ENCODE data around the gene PLEKHA8.

Gene PLEKHA8

DNA sequence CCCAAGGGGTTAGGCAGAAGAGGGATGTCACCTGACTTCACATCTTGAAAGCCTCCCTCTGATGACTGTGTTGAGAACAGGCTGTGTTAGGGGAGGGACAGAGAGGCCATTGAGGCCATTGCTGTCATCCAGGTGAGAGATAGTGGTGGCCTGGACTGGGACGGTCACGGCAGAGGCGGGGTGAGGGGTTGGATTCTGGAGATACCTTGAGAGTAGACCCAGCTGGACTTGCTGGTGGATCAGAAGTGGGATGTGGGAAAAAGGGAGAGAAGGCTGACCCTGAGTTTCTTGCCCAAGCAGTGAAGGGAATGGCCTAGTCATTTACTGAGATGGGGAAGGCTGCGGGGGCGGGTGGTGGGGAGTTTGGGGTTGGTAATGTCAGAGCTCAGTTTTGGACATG is 120.2 kb downstream of the PLEKHA8 start:
- DNase-seq, result no peak

DNA sequence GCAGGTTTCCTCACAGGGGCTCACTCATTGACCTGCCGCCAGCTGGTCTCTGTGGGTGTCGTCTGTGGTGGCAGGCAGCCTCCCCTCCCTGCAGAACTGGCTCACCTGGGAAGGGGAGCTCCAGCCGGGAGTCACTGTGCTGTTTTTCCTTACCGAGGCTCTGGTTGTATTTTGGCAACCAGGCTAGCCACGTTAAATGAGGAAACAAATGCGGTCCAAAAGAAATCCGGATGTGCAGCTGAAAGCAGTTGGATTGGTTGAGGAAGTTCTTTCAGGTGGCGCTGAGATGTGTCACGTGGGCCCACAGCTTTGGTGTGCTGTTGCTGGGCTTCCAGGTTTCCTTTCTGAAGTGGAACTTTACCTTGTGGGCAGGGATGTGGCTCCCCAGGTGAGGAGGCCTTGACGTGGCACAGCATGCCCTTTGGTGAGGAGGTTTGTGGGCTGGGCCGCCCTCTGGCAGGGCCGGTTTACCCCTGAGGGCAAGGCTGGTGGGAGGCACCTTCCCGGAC is 120.8 kb downstream of the PLEKHA8 start:
- DNase-seq, result no peak

DNA sequence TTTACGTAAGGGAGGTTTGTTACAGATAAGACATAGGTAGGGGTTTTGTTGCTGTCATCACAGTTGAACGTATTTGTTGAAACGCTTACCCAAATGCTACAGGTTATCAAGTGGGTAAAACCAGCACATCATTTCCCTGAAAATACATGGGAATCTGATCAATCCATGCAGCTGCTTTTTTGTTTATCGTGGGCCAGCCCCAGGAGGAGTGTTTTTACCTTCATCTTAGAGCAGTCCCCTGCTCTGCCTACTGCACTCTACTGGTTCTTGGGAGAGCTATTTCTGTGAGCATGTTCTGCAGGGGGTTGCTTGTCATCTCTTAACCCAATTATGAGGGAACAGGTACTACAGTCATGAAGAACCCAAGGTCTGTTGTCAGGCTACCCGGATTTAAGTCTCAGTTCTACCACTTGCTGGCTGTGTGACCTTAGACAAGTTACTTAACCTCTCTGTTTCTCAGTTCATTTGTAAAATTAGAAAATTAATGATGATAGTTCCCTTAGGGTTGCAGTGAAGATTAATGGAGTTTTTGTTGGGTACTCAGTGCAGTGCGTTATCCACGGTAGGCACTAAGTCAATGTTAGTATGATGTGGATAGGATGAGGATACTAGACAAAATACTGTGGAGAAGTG is 121.5 kb downstream of the PLEKHA8 start:
- DNase-seq, result no peak

DNA sequence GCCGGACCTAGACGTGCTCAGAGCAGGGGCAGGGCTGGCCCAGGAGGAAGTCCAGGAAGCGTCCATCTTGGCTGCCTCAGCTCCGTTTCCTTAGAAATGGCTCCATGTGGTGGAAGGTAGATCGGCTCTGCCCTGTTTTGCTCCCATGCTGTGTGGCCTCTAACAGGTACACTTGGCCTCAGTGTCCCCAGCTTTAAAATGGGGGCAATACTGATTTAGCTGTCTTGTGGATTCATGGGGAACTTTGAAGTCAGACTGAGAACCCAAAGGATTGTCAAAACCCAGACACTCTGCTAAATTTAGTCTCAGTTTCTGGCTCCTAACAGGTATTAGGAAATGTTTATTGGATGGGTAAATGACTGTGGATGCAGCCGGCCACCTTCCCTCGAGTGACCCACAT is 122.5 kb downstream of the PLEKHA8 start:
- no peak for DNase-seq

DNA sequence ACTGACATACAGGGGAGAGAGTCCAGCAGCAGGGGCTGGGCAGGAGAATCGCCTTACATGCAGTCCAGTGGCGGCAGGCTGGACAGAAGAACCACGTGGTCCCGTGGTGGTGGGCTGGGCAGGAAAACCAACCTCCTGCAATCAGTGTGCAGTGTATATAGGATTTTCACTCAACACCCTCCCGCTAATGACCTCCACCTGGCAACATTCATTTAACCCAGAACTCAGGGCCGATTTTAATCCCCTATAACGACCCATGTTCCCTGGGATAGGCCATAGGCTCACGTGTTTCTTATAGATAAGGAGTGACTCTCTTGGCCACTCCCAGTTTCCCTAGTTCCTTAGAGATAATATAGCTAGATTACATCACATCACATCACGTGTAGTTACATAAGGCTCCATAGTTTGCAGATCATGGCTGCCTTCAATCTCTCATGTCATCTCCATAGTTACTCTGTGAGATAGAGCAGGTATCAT is 125.9 kb downstream of the PLEKHA8 start:
- DNase-seq, result no peak

DNA sequence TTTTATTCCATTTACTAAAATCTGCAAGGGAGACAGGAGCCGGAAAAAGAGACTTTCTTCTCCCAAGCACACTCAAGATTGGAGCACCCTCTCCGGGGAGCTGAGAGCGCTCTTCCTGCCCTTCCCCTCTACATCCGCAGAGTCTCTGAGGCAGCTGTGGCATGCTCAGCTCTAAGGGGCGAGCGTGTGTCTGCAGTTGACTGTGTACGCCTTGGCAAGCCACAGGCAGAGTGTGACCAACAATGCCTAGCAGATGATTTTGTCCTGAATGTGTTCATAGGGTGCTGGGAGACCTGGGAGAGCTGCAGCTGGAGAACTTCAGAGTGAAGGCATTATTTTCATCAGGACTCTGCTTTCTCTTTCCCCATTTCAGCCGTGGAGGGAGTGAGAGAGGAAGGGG is 127.3 kb downstream of the PLEKHA8 start:
- no peak for DNase-seq

DNA sequence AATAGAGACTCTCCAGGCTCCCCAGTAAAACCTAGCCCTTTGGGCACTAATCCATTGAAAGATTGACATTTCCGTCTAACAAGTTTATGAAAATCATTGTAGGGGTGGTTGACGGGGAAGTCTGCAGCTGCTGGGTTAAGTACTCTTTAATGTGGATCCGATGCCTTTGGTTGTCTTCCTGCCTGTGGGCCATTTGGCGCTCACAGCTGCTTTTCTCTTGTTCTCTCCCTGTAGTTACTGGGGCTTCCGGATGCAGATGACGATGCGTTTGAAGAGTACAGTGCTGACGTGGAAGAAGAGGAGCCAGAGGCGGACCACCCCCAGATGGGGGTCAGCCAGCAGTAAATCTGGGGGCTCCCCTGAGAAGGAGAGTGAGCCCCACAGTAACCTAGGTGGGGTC is 129.0 kb downstream of the PLEKHA8 start:
- no peak for DNase-seq

DNA sequence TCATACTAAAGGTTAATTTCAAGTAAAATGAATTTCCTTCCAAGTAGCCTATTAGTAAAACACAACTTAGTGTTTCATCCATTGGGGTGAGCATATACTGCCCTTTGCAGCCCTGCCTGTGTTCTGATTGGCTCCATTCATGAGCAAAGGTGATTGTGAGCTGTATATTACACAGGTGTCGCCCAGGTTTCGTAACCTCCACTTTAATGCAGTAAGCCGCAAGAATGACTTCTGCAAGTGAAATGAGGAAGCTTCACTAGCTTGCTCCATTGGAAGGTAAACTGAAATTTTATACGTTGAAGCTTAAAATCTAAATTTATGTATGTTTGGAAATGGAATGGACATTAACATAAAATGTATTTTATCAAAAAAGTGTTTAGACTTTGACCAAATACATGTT is 131.0 kb downstream of the PLEKHA8 start:
- no peak for DNase-seq

DNA sequence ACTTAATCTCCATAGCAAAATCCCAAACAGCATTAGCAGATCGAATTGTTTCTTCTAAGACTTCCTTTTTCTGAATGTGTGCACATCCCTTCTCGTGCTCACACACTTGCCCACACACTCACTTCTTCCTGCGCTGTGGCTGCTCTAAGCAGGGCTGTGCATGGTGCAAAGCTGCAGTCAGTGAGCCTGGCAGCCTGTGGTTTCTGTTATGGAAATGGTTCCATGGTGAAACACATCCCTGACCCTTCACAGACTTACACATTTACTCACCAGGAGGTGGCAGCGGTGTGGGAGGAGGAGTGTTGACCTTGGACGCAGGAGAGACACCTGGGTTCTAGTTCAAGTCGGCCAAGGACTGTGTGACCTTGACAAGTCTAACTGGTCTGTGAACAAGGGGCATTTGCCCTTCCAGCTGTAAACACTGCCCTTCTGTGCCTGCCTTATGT is 131.5 kb downstream of the PLEKHA8 start:
- no peak for DNase-seq

DNA sequence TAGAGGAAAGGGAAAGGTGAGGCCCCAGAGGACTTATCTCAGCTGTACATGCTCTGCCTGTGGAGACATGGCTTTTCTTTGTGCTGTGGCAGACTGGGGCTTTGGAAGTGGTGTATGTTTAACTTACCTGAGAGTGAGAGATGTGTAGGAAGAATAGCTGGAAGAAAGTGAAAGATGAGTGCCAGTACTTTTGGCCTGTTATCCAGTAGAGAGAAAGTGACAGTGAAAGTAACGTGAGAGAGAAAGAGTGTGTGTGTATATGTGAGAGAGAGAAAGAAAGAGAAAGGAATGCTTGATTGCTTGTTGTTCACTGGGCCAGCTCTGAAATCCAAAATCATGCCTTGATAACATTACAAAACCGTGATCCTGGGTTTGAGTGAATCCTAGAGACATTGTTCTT is 132.1 kb downstream of the PLEKHA8 start:
- no peak for DNase-seq

DNA sequence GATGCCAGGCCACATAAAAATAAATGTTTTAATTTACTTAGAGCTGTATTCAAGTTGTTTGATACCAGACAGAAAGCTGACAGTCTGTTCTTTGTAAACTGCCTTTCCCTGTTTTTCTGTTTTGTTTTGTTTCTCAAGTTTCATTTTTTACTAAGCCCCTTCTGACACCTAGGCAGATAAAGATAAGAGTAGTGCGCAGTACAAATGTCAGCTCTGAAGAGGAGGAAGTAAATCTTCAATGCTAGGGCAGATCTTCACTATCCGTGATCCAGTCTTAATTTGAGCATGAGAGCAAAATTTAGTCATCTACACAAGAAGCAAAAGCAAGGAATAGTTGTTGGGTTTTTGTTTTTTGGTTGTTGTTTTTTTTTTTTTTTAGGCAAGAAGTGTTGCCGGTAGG is 133.9 kb downstream of the PLEKHA8 start:
- DNase-seq, result no peak

DNA sequence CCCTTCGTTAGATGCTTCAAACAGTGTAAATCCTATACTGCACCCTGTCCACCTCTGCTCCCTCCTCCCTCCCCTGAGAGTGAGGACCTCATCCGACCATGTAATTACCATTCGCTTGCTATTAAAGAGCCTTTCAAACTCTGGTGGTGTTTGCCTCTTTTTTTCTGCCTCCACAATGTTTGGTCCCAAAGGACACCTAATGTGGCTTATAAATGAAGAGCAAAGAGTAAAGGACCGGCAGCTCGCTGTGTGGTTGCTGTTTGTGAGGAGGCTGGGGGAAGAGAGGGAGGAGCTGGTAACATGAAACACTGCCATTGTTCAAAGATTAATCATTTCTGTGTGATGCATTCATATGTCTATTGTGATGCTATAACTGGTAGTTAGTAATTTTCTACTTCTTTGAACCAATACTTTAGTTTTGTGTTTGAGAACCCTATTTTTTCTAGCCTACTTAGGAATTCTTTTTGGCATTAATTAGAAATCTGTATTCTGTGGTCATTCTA is 134.5 kb downstream of the PLEKHA8 start:
- no peak for DNase-seq

DNA sequence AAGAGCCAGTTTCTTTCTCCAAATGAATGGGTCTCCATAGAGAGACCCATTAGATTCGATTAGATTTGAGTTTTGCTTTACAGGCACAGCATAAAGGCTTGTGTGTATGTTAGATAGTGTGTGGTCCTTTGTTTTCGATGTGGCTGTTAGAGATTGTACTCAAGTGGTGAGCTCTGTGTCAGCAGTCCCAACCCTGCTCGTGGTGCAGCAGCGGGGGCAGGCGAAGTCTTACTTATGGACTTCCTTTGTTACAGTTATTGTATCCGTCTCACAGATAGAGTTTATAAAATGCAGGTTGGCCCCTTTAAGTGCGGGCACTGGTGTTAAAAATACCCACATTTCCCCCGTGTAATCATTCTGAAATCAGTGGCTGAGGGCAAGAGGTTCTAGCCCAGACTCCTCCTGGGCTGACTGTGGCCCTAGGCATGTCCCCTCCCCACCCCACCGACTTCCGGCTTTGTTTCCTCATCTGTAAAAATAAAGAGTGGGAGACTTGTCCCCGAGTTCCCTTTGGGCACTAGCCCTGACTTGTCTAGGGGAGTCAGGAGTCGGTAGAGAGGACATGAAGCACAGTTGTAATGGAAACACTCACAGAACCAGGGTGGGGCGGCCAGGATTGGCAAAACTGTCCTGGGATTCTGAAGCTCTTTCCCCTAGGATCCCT is 135.2 kb downstream of the PLEKHA8 start:
- DNase-seq, result no peak

DNA sequence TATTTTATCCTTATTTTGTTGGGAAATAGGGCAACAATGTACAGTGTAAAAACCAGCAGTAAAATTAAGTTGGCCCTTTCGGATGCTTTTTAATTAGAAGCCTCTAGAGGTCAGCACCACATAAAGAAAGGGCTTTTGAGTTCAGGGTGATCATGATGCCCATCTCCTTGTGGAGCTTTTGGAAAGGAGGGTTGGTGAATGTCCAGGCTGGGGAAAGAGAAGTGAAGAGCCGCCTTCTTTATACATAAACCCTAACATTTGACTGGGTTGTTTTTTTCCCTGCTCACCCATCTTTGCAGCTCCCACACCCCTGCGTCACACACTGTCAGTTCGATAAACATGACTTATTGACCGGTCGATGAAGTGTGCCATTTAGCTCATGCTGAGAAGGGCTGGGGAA is 136.4 kb downstream of the PLEKHA8 start:
- DNase-seq, result no peak

DNA sequence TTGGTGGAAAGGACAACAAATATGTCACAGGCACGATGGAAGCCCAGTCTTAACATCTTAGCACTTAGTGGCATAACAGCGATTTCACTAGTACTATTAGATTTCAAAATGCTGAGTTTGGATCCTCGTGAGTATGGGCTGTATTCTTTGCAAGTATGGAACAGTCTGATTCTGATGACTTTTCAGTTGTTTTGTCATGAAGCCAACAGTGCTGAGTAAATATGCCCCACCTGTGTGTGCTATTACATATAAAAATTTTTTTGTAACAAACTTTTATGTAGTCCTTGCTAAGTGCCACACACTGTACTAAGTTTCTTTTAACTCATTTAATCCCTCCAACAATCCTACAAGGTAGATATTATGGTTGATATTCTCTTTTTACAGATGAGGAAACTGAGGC is 137.4 kb downstream of the PLEKHA8 start:
- no peak for DNase-seq

DNA sequence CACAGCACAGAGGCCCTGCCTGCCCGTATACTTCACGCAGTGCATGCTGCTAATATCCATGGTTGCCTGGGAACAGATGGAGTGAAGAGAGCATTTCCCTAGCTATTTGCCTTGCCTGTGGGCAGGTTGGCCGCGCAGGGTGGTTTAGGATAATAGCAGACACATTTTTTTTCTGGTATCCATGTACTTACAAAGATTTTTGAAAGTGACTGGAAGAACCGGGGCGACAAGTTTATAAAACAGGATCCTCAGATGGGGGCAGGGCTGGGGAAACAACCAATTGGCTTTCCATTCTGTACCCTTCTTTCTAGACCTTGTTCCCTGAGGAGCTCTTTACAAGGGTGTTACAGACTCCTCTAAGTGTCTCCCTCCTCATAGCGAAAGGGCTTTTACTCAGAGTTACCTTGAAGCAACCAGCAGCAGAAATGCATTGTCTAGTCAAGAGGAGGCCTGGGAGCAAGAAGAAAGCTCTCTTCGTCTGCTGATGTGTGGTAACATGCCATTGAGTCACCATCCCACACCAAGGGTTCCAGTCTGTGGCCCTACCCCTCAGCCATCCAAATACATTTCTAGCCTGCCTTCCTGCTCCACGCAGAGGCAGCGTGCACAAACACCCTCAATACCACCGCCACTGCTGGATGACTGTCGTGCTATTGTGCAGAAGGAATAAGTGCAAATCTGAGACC is 138.1 kb downstream of the PLEKHA8 start:
- no peak for DNase-seq

DNA sequence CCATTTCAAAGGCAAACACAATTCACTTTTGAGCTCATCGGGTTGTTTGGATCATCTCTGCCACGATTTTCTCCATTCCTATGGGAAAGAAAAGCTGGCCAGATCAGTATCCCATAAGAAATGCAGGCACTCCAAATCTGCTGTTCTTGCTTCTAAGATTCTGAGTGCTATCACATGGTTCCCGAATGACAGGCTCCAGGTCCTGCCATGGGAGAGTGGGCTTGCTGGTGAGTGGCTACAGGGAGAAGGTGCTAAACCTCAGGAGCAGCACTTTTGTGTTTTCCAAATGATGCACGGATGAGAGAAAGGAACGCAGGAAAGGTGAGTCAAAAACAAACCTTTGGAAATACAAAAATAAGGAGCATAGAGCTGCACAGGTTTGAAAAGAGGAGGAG is 138.6 kb downstream of the PLEKHA8 start:
- DNase-seq, result no peak

DNA sequence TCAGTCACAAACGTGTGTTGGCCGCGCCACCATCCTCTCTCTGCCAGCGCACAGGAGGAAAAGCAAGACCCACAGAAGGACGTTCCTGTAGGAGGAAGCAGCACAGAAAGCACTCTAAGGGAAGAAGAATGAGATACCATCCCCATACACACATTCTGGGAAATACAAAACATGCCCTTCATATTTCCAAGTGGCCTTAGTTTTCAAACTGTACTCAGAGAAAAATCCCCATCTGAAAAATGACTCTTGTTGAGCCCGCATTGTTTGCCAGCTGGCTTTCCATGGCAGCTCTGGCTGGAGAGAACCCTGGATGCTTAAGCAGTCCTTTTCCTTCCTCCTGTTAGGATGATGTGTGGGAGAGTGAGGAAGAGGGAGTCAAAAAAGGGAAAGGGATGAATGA is 139.7 kb downstream of the PLEKHA8 start:
- DNase-seq, result no peak

DNA sequence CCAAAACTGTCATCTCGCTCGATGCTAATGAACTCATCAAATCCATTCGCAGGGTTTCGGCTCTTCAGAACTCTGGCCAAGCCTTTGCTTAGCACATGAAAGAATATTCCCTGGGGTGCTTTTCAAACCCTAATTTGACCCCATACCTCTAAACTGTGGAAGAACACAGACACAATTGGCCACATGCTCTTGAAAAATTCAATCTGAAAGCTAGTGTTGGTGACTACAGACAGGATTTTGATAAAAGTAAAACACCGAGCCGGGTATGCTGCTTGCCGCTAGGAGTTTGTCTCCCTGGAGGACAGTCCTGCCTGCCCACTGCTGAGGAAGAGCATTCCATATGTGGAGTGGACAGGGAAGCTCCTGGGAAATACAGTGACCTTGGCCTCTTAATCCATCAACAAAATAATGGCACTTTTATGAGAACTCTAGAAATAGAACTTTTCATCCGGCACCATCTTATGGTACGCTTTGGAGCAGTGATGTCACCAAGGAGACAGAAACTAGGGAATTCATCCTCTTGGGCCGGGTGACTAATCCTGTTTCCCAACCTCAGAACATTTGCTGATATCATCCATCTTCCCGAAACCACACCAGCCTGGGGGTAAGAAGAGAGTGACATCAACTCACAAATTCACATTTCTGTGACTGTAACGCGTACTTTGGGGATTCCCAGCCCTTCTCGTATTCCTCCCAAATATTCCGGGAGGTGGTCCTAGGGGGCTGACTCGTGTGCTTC is 140.8 kb downstream of the PLEKHA8 start:
- DNase-seq, result no peak

DNA sequence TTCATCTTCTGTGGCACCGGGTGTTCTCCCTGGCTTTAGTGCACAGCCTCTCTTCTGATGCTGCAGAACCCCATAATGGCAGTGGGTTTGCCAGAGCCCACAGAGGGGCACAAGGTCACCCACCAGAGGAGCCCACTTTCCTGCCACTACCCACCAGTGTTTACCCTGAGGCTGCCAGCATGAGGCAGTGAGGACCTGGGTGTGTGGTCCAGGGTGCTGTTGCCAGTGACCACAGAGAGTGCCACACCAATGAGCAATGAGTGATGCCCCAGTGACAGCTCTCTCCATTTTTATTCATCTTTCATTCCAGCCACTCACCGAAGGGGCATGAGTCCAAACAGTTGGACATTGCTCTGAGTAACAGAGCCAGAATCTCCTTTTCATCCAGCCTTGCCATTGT is 141.4 kb downstream of the PLEKHA8 start:
- DNase-seq, result no peak

DNA sequence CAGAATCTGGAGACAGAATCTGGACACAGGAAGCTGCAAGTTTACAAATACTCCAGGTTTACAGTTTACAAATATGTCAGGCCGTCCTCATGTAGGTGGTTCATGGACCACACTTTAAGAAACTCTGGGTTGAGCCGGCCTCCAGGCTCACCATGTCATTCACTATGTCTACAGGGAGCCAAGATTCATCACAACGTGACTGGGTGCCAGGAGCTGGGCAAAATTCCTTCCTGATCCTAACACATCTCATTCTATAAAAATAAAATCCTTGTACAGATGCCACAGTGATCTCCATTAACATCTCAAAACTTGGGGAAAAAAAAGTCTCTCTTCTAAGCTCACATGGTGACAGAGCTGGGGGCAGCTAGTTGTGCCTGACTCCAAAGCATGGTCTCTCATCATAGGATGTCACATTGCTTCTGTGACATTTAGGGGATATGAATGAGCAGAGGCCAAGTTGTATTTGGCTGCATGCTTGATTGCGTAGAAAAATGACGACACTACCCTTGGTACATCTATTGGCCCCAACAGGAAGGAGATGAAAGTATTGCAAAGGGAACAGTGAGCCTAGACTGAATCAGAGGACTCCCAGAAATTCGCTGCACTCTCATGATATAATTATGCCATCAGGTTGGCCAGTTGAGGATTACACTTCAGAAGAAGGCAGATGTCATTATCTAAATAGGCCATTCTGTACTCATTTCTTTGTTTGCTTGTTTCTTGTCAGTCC is 142.4 kb downstream of the PLEKHA8 start:
- no peak for DNase-seq

DNA sequence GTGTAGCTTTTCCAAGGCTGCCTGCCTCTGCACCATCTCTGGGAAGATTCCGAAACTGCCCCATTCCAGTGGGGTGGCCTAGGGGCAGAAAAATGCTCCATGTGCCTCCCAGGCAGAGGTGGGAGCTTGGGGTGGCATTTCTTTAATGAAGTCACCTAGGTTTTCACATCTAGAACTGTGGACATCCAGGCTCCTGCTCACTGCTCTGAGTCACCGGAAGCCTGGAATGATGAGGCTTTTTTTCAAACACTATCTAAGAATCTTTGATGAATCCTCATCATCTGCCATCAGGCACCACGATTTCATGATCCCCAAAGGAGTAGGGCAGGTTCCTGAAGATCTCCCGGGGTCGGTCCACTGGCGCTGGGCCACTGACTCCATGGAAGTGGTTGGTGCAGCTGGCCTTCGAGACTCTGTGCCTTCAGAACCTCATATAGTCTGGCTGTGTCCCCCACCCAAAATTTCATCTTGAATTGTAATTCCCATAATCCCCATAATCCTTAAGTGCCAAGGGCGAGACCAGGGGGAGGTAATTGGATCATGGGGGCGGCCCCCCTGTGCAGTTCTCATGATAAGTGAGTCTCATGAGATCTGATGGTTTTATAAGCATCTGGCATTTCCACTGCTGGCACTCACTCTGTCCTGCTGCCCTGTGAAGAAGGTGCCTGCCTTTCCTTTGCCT is 143.7 kb downstream of the PLEKHA8 start:
- DNase-seq, result no peak

Measured in stimulated activated naive CD4-positive, alpha-beta T cell treated with Interleukin-2 at 50 U/mL for 16 hours (primary cell).